Ovary (tissue), 3 donors: ENCODE measurements around the gene TAOK2.

Experiments
- EP300 ChIP-seq: sonication (generic); formaldehyde crosslinking; IDR thresholded peaks from one replicate; pipeline ENCODE4 v1.6.1; 2017; ENCODE audit warnings: antibody characterized with exemption
- POLR2A ChIP-seq: fragments of 450-650 bp; IDR thresholded peaks from one replicate; pipeline ENCODE4 v1.6.1; 2017; ENCODE audit warnings: antibody characterized with exemption, mild to moderate bottlenecking, moderate library complexity
- TF ChIP-seq, protein P1 (sequence below), 3 donors: fragments of 450-650 bp in 2 of 3; fragments of 200-600 bp in 1 of 3; IDR thresholded peaks; one replicate each; pipeline versions ENCODE4 v1.5.1 to v1.8.0; 2016 to 2022; ENCODE audit warnings: antibody characterized with exemption in 3 of 3, mild to moderate bottlenecking in 1 of 3
- donor health status: DM: no; HTN: no; CAD: no.

GRCh38 chr16:29973384-29974246 lies at the start of gene TAOK2:
- no peak for TF ChIP-seq EP300
- TF ChIP-seq POLR2A = peak; percentile 90
- TF ChIP-seq, protein P1, sequence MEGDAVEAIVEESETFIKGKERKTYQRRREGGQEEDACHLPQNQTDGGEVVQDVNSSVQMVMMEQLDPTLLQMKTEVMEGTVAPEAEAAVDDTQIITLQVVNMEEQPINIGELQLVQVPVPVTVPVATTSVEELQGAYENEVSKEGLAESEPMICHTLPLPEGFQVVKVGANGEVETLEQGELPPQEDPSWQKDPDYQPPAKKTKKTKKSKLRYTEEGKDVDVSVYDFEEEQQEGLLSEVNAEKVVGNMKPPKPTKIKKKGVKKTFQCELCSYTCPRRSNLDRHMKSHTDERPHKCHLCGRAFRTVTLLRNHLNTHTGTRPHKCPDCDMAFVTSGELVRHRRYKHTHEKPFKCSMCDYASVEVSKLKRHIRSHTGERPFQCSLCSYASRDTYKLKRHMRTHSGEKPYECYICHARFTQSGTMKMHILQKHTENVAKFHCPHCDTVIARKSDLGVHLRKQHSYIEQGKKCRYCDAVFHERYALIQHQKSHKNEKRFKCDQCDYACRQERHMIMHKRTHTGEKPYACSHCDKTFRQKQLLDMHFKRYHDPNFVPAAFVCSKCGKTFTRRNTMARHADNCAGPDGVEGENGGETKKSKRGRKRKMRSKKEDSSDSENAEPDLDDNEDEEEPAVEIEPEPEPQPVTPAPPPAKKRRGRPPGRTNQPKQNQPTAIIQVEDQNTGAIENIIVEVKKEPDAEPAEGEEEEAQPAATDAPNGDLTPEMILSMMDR (IDR thresholded peaks at IDR 0.05) = no peak
